Muscle layer of duodenum (tissue), 2 donors: ENCODE measurements around the gene KRT73.

Source experiments
- H3K27ac ChIP-seq: one replicate; pipeline ENCODE4 v1.7.0; 2013; ENCODE audit warnings: mild to moderate bottlenecking, low read length
- H3K27me3 ChIP-seq: one replicate; pipeline ENCODE4 v1.7.0; 2013; ENCODE audit warnings: low read depth, mild to moderate bottlenecking, control low read depth, low read length
- H3K36me3 ChIP-seq, 2 donors: one replicate each; pipeline ENCODE4 v1.7.0; 2013; ENCODE audit warnings: low read length in 2 of 2, control low read depth in 1 of 2, mild to moderate bottlenecking in 1 of 2; ENCODE audit not compliant: insufficient read depth in 2 of 2, control insufficient read depth in 1 of 2
- H3K4me1 ChIP-seq, 2 donors: one replicate each; pipeline ENCODE4 v1.7.0; 2013; ENCODE audit warnings: low read length in 2 of 2, mild to moderate bottlenecking in 2 of 2, control low read depth in 1 of 2, moderate library complexity in 1 of 2; ENCODE audit not compliant: insufficient read depth in 2 of 2, control insufficient read depth in 1 of 2
- H3K4me3 ChIP-seq, 2 donors: one replicate each; pipeline ENCODE4 v1.7.0; 2013; ENCODE audit warnings: low read length in 2 of 2, low read depth in 1 of 2, mild to moderate bottlenecking in 1 of 2
- H3K9me3 ChIP-seq, 2 donors: one replicate each; pipeline ENCODE4 v1.7.0; 2013; ENCODE audit warnings: low read length in 2 of 2, control low read depth in 1 of 2, mild to moderate bottlenecking in 1 of 2; ENCODE audit not compliant: control insufficient read depth in 1 of 2
- donor health status: healthy.

KRT73 gene

GRCh38 chr12:52561880-52562449 lies 56.4 kb downstream of the KRT73 start:
- H3K4me3 ChIP-seq = no peak overlapping the region
- no peak overlapping the region for H3K27ac ChIP-seq
- no peaks in the 10 kb centered on the region for H3K9me3 ChIP-seq
- no peaks in the 10 kb centered on the region for H3K4me1 ChIP-seq
- no peaks in the 10 kb centered on the region for H3K27me3 ChIP-seq
- no peaks in the 10 kb centered on the region for H3K36me3 ChIP-seq

- Histone ChIP-seq H3K4me1 (no peaks in the 10 kb centered on the region), H3K27me3 (no peaks in the 10 kb centered on the region), H3K36me3 (no peaks in the 10 kb centered on the region), H3K9me3 (no peaks in the 10 kb centered on the region), H3K27ac (no peak overlapping the region), H3K4me3 (no peak overlapping the region)
Measured at GRCh38 chr12:52559979-52560378, 58.4 kb downstream of the KRT73 start.

GRCh38 chr12:52558781-52559445 lies 59.4 kb downstream of the KRT73 start:
- Histone ChIP-seq H3K4me3 (no peak overlapping the region), H3K4me1 (no peaks in the 10 kb centered on the region), H3K36me3 (no peaks in the 10 kb centered on the region), H3K9me3 (no peaks in the 10 kb centered on the region), H3K27ac (no peak overlapping the region), H3K27me3 (no peaks in the 10 kb centered on the region)
